ENCODE measurements around the gene KLF7. TPM values are rescaled to one million over a fixed set of nuclear protein-coding genes. Genes with fewer than 3 reads are reported as not detected.

KLF7 gene
- total and polyA plus RNA-seq, 2 donors (not counting 3 experiments of a cell fraction or from before 2014, with no cell fraction given) = 32.8 to 42.9 TPM

- Histone ChIP-seq H3K79me2 (ENCODE audit: control insufficient read depth, insufficient read depth, low read length) (peaks cover 97% of the 10 kb centered on the region), H2AFZ (ENCODE audit: low read depth, low read length) (no peak overlapping the region), H3K9ac (replicated peaks; ENCODE audit: extremely low read depth, insufficient read depth, low read length) (peak overlapping the region; percentile 73), H3K36me3 (ENCODE audit: control insufficient read depth in 2 of 2, extremely low read depth in 1 of 2, insufficient read depth in 2 of 2, low read length in 2 of 2) (peaks cover 0 to 2% of the 10 kb centered on the region in 2 experiments), H4K20me1 (replicated peaks; ENCODE audit: control insufficient read depth, extremely low read depth, insufficient read depth, low read length) (no peaks in the 10 kb centered on the region), H3K27me3 (ENCODE audit: control insufficient read depth in 2 of 2, insufficient read depth in 2 of 2, low read length in 2 of 2) (no peaks in the 10 kb centered on the region), H3K4me3 (replicated peaks in 1 of 3; ENCODE audit: insufficient read depth in 1 of 3, low read depth in 1 of 3, low read length in 3 of 3) (peak overlapping the region in 1 of 3 experiments; percentile 42), H3K27ac (ENCODE audit: insufficient read depth, low read depth, low read length) (peak overlapping the region; percentile 94), H3K9me3 (replicated peaks; ENCODE audit: control insufficient read depth, insufficient read depth, low read length) (no peaks in the 10 kb centered on the region), H3K4me1 (ENCODE audit: control insufficient read depth, extremely low read depth, insufficient read depth, low read length) (peaks cover 83% of the 10 kb centered on the region), H3K9me1 (replicated peaks; ENCODE audit: control insufficient read depth, extremely low read depth, insufficient read depth, low read length) (no peaks in the 10 kb centered on the region), H3K4me2 (ENCODE audit: insufficient read depth, low read length) (peak overlapping the region; percentile 94)
- DNase-seq (ENCODE audit: low read depth, low spot score) = peak; percentile 86
- intact Hi-C loops (cut with micrococcal nuclease) = loop anchor here (1.0 to 10.0 kb wide), 4 partner anchors 32 to 200 kb away; no protein-coding TSS in a partner anchor
- POLR2A ChIA-PET = interaction anchor here (0.8 to 2.4 kb wide), 5 partner anchors 10 to 124 kb away, joined by 3 to 12 read pairs (median 3); partner anchors contain the start of gene KLF7
- CTCF ChIA-PET = interaction anchor here (0.9 to 4.8 kb wide), 6 partner anchors 9 to 339 kb away, joined by 3 to 29 read pairs (median 3); no protein-coding TSS in a partner anchor
- TF ChIP-seq MAX (IDR thresholded peaks at IDR 0.05; ENCODE audit: insufficient read depth, insufficient read length) (no peak), FOS (IDR thresholded peaks at IDR 0.05; ENCODE audit: borderline replicate concordance, insufficient read depth, low read length) (peak; percentile 94), EZH2 (IDR thresholded peaks at IDR 0.05; ENCODE audit: borderline replicate concordance, low read depth, low read length, severe bottlenecking) (no peak), POLR2AphosphoS5 (IDR thresholded peaks at IDR 0.05; ENCODE audit: insufficient read depth, low read depth, low read length) (peak; percentile 77), POLR2A (IDR thresholded peaks at IDR 0.05; ENCODE audit: low read depth, low read length) (peak; percentile 42), GATA2 (IDR thresholded peaks at IDR 0.05; ENCODE audit: insufficient read depth, insufficient read length, low read depth, low read length) (peak; percentile 32), JUN (IDR thresholded peaks at IDR 0.05; ENCODE audit: borderline replicate concordance, insufficient read depth, insufficient read length, low read depth) (peak; percentile 85)
- BruUV-seq (replicated peaks) = no TSS peak
- dilution Hi-C loops (cut with MboI; ENCODE audit: extremely low pct_ligation_motif_present, low sequenced_read_pairs) = no loop called here
- peak; percentile 92 for FAIRE-seq
Measured at GRCh38 chr2:207133820-207134519, 31.8 kb downstream of the KLF7 start.
